Suprapubic skin (tissue), 3 donors: ENCODE data around the gene BTN3A1.

Experiments used
- CTCF ChIP-seq, 2 donors: fragments of 200-600 bp in 1 of 2; fragments of 450-650 bp in 1 of 2; sonication (generic) in 1 of 2; IDR thresholded peaks; one replicate each; pipeline ENCODE4 v1.5.1; 2016 to 2019; ENCODE audit warnings: antibody characterized with exemption in 2 of 2, mild to moderate bottlenecking in 1 of 2, moderate library complexity in 1 of 2
- EP300 ChIP-seq: sonication (generic); formaldehyde crosslinking; IDR thresholded peaks from one replicate; pipeline ENCODE4 v1.6.1; 2017; ENCODE audit warnings: antibody characterized with exemption

GRCh38 chr6:26400626-26401025 is 1.4 kb upstream of the BTN3A1 start:
- no peak for TF ChIP-seq EP300
- no peak for TF ChIP-seq CTCF (IDR thresholded peaks at IDR 0.05)
